Duodenal mucosa (tissue), 2 donors: ENCODE data around the gene NOL12.
A peak's percentile ranks its signal among the peaks of the same experiment; 100 is the strongest.

Experiments used
- H3K27ac ChIP-seq: one replicate; pipeline ENCODE4 v1.7.0; 2013; ENCODE audit warnings: low read depth, low read length
- H3K27me3 ChIP-seq, 2 donors: one replicate each; pipeline ENCODE4 v1.7.0; 2013; ENCODE audit warnings: low read length in 2 of 2, control low read depth in 1 of 2; ENCODE audit not compliant: insufficient read depth in 2 of 2, control insufficient read depth in 1 of 2
- H3K36me3 ChIP-seq, 2 donors: one replicate each; pipeline ENCODE4 v1.7.0; 2013; ENCODE audit warnings: low read length in 2 of 2, control low read depth in 1 of 2; ENCODE audit not compliant: insufficient read depth in 2 of 2, control insufficient read depth in 1 of 2
- H3K4me1 ChIP-seq, 2 donors: one replicate each; pipeline ENCODE4 v1.7.0; 2013; ENCODE audit warnings: low read length in 2 of 2, control low read depth in 1 of 2; ENCODE audit not compliant: insufficient read depth in 2 of 2, control insufficient read depth in 1 of 2
- H3K4me3 ChIP-seq, 2 donors: one replicate each; pipeline ENCODE4 v1.7.0; 2013; ENCODE audit warnings: low read length in 2 of 2, low read depth in 1 of 2
- H3K9ac ChIP-seq, 2 donors: one replicate each; pipeline ENCODE4 v1.7.0; 2013; ENCODE audit warnings: low read length in 2 of 2, low read depth in 1 of 2
- H3K9me3 ChIP-seq, 2 donors: one replicate each; pipeline ENCODE4 v1.7.0; 2013; ENCODE audit warnings: low read length in 2 of 2, control low read depth in 1 of 2; ENCODE audit not compliant: control insufficient read depth in 1 of 2

NOL12 gene

GRCh38 chr22:37686002-37686982, at the start of gene NOL12:
TSS of gene NOL12 (plus strand) at chr22:37686343. CDS start at chr22:37686393, 50 bp downstream.
- Histone ChIP-seq H3K27me3 (no peaks in the 10 kb centered on the region), H3K36me3 (peaks cover 15 to 28% of the 10 kb centered on the region in 2 donors), H3K9me3 (no peaks in the 10 kb centered on the region), H3K4me3 (peak within 1 kb of the TSS; percentile 96 to 98), H3K4me1 (peaks cover 34 to 39% of the 10 kb centered on the region in 2 donors), H3K27ac (peak within 1 kb of the TSS; percentile 37), H3K9ac (peak within 1 kb of the TSS; percentile 92 to 98)

- Histone ChIP-seq H3K27me3 (no peaks in the 10 kb centered on the region), H3K27ac (no peak overlapping the region), H3K9me3 (no peaks in the 10 kb centered on the region), H3K4me1 (peaks cover 76 to 91% of the 10 kb centered on the region in 2 donors), H3K4me3 (peak overlapping the region in 1 of 2 donors; percentile 1), H3K9ac (peak overlapping the region in 1 of 2 donors; percentile 96), H3K36me3 (peaks cover 1 to 11% of the 10 kb centered on the region in 2 donors)
These were observed 49.2 kb upstream of the NOL12 start for GRCh38 chr22:37636949-37637273.

GRCh38 chr22:37638391-37639069, 47.6 kb upstream of the NOL12 start:
- H3K4me1 ChIP-seq: peaks cover 76 to 90% of the 10 kb centered on the region in 2 donors
- peaks cover 8 to 15% of the 10 kb centered on the region in 2 donors for H3K36me3 ChIP-seq
- no peaks in the 10 kb centered on the region for H3K9me3 ChIP-seq
- peak overlapping the region; percentile 77 for H3K27ac ChIP-seq
- H3K27me3 ChIP-seq: no peaks in the 10 kb centered on the region
- peak overlapping the region; percentile 96 to 97 for H3K9ac ChIP-seq
- peak overlapping the region; percentile 90 to 91 for H3K4me3 ChIP-seq

GRCh38 chr22:37639070-37639760, 46.9 kb upstream of the NOL12 start, which contains the start of gene SH3BP1:
TSS of gene SH3BP1 (plus strand) at chr22:37639669. CDS start at chr22:37639788, 119 bp downstream.
- peak within 1 kb of the TSS; percentile 77 for H3K27ac ChIP-seq
- peaks cover 8 to 20% of the 10 kb centered on the region in 2 donors for H3K36me3 ChIP-seq
- H3K4me1 ChIP-seq: peaks cover 72 to 86% of the 10 kb centered on the region in 2 donors
- H3K4me3 ChIP-seq: peak within 1 kb of the TSS; percentile 90 to 91
- H3K9me3 ChIP-seq: no peaks in the 10 kb centered on the region
- peak within 1 kb of the TSS; percentile 96 to 97 for H3K9ac ChIP-seq
- H3K27me3 ChIP-seq: no peaks in the 10 kb centered on the region

- H3K4me1 ChIP-seq: peaks cover 64 to 78% of the 10 kb centered on the region in 2 donors
- H3K9me3 ChIP-seq: no peaks in the 10 kb centered on the region
- H3K36me3 ChIP-seq: peaks cover 11 to 27% of the 10 kb centered on the region in 2 donors
These were observed 46.2 kb upstream of the NOL12 start for GRCh38 chr22:37639771-37640590.

GRCh38 chr22:37640591-37641560, 45.3 kb upstream of the NOL12 start:
- no peaks in the 10 kb centered on the region for H3K27me3 ChIP-seq
- peak overlapping the region; percentile 90 to 91 for H3K4me3 ChIP-seq
- peaks cover 11 to 35% of the 10 kb centered on the region in 2 donors for H3K36me3 ChIP-seq
- H3K27ac ChIP-seq: peak overlapping the region; percentile 77
- peak overlapping the region; percentile 96 to 97 for H3K9ac ChIP-seq
- peaks cover 60 to 69% of the 10 kb centered on the region in 2 donors for H3K4me1 ChIP-seq
- no peaks in the 10 kb centered on the region for H3K9me3 ChIP-seq

More at GRCh38 chr22:37639771-37640590, 46.2 kb upstream of the NOL12 start:
- Histone ChIP-seq H3K9ac (peak overlapping the region; percentile 96 to 97), H3K27ac (peak overlapping the region; percentile 77), H3K4me3 (peak overlapping the region; percentile 90 to 91), H3K27me3 (no peaks in the 10 kb centered on the region)

GRCh38 chr22:37641561-37641949, 44.6 kb upstream of the NOL12 start:
- peak overlapping the region; percentile 77 for H3K27ac ChIP-seq

GRCh38 chr22:37643225-37643847, 42.8 kb upstream of the NOL12 start:
- Histone ChIP-seq H3K4me3 (peak overlapping the region in 1 of 2 donors; percentile 46), H3K36me3 (peaks cover 13 to 52% of the 10 kb centered on the region in 2 donors), H3K9me3 (no peaks in the 10 kb centered on the region), H3K27ac (no peak overlapping the region), H3K27me3 (no peaks in the 10 kb centered on the region), H3K4me1 (peaks cover 48 to 61% of the 10 kb centered on the region in 2 donors), H3K9ac (peak overlapping the region; percentile 18 to 52)

More at GRCh38 chr22:37641561-37641949, 44.6 kb upstream of the NOL12 start:
- H3K4me1 ChIP-seq: peaks cover 54 to 65% of the 10 kb centered on the region in 2 donors
- peak overlapping the region; percentile 52 to 96 for H3K9ac ChIP-seq
- no peaks in the 10 kb centered on the region for H3K27me3 ChIP-seq
- no peaks in the 10 kb centered on the region for H3K9me3 ChIP-seq
- H3K36me3 ChIP-seq: peaks cover 11 to 41% of the 10 kb centered on the region in 2 donors
- peak overlapping the region; percentile 90 to 91 for H3K4me3 ChIP-seq
